Activated CD4-positive, alpha-beta T cell treated with anti-CD3 and anti-CD28 coated beads, Interleukin-2, amount 50 U/mL, for 1 hour (primary cell): ENCODE measurements around the gene RABGGTA.
"Not testable (repeated sequence)": the region's sequence is repeated elsewhere in the genome, so short reads cannot be mapped to it uniquely, and the experiment has no call there.

Experiments used
- DNase-seq: peaks from one replicate; pipeline ENCODE4 v3.0.0-alpha.2; 2020

RABGGTA gene

GRCh38 chr14:24240110-24240918 lies 31.1 kb downstream of the RABGGTA start:
- DNase-seq = no peak

GRCh38 chr14:24238527-24239037 lies 32.8 kb downstream of the RABGGTA start:
- DNase-seq = no peak

- DNase-seq = no peak
Observed at GRCh38 chr14:24238123-24238522, 33.3 kb downstream of the RABGGTA start.

GRCh38 chr14:24237463-24237955 lies 33.9 kb downstream of the RABGGTA start:
- no peak for DNase-seq

GRCh38 chr14:24236689-24237462 lies 34.5 kb downstream of the RABGGTA start:
- DNase-seq = no peak

GRCh38 chr14:24235804-24236688 lies 35.4 kb downstream of the RABGGTA start:
- no peak for DNase-seq

GRCh38 chr14:24234095-24235005 lies 37.0 kb downstream of the RABGGTA start:
- DNase-seq = no peak

GRCh38 chr14:24233538-24233866 lies 37.9 kb downstream of the RABGGTA start:
- DNase-seq = no peak

GRCh38 chr14:24232645-24233537 lies 38.5 kb downstream of the RABGGTA start, which contains the start of gene GMPR2:
GMPR2 (plus strand) TSS chr14:24232929; CDS start chr14:24233254, 325 bp downstream.
- DNase-seq = no peak

- peak; percentile 84 for DNase-seq
Observed at GRCh38 chr14:24232121-24232644, 39.2 kb downstream of the RABGGTA start, which contains the start of gene NEDD8. NEDD8 (minus strand) TSS chr14:24232367; CDS start chr14:24232267, 100 bp downstream.

GRCh38 chr14:24231263-24232120 lies 39.9 kb downstream of the RABGGTA start:
- DNase-seq = no peak

- no peak for DNase-seq
Observed at GRCh38 chr14:24228902-24229301, 42.5 kb downstream of the RABGGTA start.

GRCh38 chr14:24226473-24226872 lies 44.9 kb downstream of the RABGGTA start:
- no peak for DNase-seq

GRCh38 chr14:24224618-24225071 lies 46.8 kb downstream of the RABGGTA start:
- DNase-seq = no peak

GRCh38 chr14:24222987-24223386 lies 48.4 kb downstream of the RABGGTA start:
- not testable (repeated sequence) for DNase-seq

GRCh38 chr14:24219521-24219920 lies 51.9 kb downstream of the RABGGTA start:
- no peak for DNase-seq

- no peak for DNase-seq
Observed at GRCh38 chr14:24219080-24219479, 52.3 kb downstream of the RABGGTA start.

- DNase-seq = not testable (repeated sequence)
Observed at GRCh38 chr14:24216876-24217275, 54.5 kb downstream of the RABGGTA start.

- DNase-seq = no peak
Observed at GRCh38 chr14:24216345-24216699, 55.1 kb downstream of the RABGGTA start.
